Coronary artery (tissue), 2 donors: Measurements from ENCODE around the gene MTERF2.

Experiments used
- DNase-seq: peaks from one replicate; pipeline ENCODE4 v3.0.0-alpha.2; 2017; ENCODE audit warnings: low spot score
- H3K27ac ChIP-seq, 2 donors: fragments of 200-600 bp; sonication (generic); one replicate each; pipeline ENCODE4 v1.5.1; 2016 to 2019
- H3K4me3 ChIP-seq: fragments of 200-600 bp; sonication (generic); 2 replicates; pipeline ENCODE4 v1.5.1; 2016; ENCODE audit warnings: mild to moderate bottlenecking, moderate library complexity
- CTCF ChIP-seq: fragments of 200-600 bp; sonication (generic); IDR thresholded peaks from one replicate; pipeline ENCODE4 v1.5.1; 2019; ENCODE audit warnings: antibody characterized with exemption

The MTERF2 gene

GRCh38 chr12:106964526-106964925, 22.4 kb downstream of the MTERF2 start:
- DNase-seq, result no peak
- H3K27ac ChIP-seq, result no peak overlapping the region
- no peak for TF ChIP-seq CTCF
- H3K4me3 ChIP-seq, result no peak overlapping the region

GRCh38 chr12:106962286-106962685, 24.7 kb downstream of the MTERF2 start:
- Histone ChIP-seq H3K27ac (no peak overlapping the region), H3K4me3 (no peak overlapping the region)
- TF ChIP-seq CTCF, result no peak
- DNase-seq, result no peak

- H3K4me3 ChIP-seq, result no peak overlapping the region
- H3K27ac ChIP-seq, result no peak overlapping the region
- DNase-seq, result no peak
- no peak for TF ChIP-seq CTCF
These were observed 26.5 kb downstream of the MTERF2 start for GRCh38 chr12:106960443-106960842.

- Histone ChIP-seq H3K27ac (no peak overlapping the region), H3K4me3 (peak overlapping the region; percentile 96)
- no peak for TF ChIP-seq CTCF
- DNase-seq, result no peak
These were observed 29.4 kb downstream of the MTERF2 start for GRCh38 chr12:106957583-106957982.

GRCh38 chr12:106956048-106956578, 30.8 kb downstream of the MTERF2 start:
- no peak for TF ChIP-seq CTCF
- peak; percentile 88 for DNase-seq
- Histone ChIP-seq H3K4me3 (peak overlapping the region; percentile 96), H3K27ac (peak overlapping the region; percentile 97 to 99)

- DNase-seq, result peak; percentile 97
- no peak for TF ChIP-seq CTCF
- Histone ChIP-seq H3K27ac (peak within 1 kb of the TSS; percentile 97 to 99), H3K4me3 (peak within 1 kb of the TSS; percentile 96)
These were observed 31.4 kb downstream of the MTERF2 start, which contains the start of gene TMEM263 for GRCh38 chr12:106955377-106956047. Gene TMEM263, plus strand, starts transcription at chr12:106955907. Its CDS starts 11,210 bp downstream, at chr12:106967117.
